ENCODE measurements around the gene APMAP.

APMAP gene, protein sequence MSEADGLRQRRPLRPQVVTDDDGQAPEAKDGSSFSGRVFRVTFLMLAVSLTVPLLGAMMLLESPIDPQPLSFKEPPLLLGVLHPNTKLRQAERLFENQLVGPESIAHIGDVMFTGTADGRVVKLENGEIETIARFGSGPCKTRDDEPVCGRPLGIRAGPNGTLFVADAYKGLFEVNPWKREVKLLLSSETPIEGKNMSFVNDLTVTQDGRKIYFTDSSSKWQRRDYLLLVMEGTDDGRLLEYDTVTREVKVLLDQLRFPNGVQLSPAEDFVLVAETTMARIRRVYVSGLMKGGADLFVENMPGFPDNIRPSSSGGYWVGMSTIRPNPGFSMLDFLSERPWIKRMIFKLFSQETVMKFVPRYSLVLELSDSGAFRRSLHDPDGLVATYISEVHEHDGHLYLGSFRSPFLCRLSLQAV

DNA sequence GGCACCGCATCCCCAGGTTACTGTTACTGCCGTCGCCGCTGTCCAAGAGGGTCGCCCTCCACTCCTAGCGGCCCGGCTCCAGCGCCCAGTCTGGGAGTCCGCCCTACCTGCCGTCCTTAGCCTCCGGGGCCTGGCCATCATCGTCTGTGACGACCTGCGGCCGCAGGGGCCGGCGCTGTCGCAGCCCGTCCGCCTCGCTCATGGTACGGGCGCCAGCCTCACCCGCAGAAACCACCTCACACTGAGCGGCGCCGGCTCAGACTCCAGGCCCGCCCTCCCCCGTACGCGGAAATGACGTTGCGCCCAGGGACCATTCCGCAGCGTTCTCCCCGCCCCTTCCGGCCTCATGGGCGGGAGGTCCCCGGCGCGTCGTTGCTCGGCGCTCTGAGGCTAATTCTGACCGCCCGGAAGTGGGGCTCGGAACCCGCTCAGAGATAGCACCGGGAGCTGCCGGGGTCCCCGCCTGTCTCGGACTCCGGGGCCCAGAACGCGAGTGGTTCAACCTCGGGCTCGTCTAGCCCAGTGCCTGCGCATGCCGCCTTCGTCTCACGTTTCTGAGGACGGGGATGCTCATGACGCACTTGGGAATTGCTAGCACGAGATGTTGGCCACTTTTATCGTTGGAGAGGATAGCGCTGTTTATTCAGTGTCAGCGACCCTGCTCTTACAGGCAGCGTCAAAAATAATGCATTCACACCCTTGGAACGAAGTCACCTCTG is at the start of gene APMAP:
TSS of gene APMAP (minus strand) at position 265 of the 719 bp plus-strand sequence. CDS start at position 202, 63 bp downstream.
- peak; percentile 93 for DNase-seq (ENCODE audit: low read depth)

DNA sequence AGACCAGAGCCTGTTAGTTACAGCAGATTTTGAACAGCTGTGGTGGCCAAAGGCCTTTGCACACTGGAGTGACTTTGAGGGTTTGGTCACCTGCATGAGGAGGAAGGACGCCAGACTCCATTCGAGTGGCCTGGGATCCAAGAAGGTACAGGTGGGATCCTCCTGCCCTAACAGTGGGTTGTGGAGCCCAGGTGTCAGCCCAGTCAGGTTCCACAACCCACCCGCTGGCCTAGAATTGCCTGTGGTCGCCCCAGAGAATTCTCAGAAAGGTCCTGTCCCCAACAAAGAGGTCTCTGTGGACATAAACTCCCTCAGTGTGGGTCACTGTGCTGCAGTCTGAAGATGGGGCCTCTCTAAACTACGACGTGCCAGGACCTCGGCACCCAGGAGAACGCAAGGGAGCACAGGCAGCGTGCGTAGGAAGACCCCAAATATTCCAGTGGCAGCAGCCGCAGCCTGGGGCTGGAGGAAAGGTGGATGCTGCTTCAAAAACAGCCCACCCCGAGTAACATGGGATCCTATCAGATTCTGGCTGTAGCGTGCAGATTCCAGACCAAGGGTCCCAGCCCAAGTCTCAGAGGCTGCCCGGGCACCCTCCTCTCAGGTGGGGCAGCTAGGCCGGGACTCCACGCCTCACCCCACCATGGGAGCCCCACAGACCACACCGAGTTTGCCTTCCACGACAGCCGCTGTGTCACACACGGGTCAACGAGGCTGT is 49.4 kb upstream of the APMAP start:
- DNase-seq (ENCODE audit: low read depth) = no peak

DNA sequence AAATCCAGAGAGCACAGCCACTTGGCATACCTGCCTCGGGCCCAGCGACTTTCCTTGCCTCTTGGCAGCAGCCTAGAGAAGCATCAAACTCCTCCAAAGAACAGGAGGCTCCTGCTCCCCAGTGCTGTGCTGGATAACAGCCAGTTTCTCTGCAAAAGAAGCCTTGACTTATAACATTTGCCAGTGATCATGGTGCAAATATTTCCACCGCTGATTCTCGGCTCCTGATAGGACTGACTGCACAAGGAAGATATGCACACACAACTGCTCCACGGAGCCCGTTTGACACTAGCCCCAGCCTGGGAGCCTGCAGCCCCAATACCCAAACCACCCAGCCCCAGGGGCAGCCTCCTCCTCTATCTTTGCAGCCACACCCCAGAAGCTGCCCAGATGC is 47.9 kb upstream of the APMAP start:
- peak; percentile 3 for DNase-seq (ENCODE audit: low read depth)

DNA sequence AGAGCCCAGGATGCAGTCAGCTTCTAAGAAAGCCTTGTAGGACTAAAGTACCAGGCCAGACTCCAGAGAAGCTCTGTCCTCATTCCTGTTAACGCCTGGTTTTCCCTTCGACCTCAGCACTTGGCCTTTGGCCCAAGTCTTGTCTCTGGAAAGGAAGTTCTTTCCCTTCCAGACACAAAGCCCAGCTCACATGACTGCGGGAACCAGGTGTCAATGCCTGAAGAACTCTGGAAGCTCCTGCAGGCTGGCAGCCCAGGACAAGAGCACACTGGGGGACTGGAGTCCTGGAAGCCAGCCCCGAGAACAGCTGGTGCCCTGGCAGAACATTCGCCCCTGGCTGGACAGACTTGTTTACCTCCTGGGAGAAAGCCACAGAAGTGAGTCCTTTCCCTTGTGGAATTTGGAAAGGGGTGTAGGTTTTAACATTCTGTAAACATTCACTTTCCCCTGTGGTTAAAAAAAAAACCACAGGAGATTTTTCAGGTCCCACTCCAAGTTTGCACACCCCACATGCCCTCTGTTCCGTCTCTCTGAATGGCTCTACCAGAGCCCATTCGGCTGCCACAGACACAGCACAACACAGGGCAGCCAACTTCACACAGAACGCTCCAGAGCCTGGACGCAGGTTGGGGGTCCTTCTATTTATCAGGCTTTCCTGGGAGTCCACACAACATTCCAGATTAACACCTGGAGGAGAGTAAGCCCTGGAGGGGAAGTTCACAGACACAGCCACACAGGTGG is 47.3 kb upstream of the APMAP start:
- DNase-seq (ENCODE audit: low read depth) = no peak

DNA sequence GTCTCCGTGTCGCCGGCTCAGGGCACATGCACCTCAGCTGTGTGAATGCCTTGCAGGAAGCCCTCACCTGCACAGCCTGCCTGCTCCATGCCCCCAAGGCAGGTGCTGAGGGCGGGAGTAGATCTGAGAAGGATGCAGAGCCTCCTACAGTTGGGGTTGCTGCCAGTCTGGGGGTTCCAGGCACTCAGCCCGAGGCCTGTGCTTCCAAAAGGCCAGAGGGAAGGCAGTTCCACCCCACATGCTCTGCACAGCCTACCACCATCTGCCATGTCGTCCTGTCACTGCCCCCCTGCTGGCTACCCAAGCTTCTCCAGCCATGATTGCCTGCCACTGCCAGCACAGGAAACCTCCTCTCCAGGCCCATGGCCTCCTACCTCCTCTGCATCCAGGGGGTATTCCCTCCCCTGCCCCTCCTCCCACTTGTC is 46.1 kb upstream of the APMAP start:
- DNase-seq (ENCODE audit: low read depth) = no peak

DNA sequence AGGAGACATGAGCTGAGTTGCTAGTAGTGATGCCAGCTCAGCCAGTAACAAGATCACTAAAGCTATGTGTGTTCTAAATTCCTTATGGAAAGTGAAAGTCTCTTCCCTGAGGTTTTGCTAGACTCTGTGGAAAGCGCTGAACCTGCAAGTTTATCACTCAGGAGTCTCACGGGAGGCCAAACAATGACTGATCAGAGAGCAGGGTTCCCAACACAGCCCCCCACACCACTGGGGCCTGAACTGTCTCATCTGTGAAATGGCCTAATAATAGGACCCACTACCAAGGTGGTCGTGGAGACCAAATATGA is 45.5 kb upstream of the APMAP start:
- no peak for DNase-seq (ENCODE audit: low read depth)

DNA sequence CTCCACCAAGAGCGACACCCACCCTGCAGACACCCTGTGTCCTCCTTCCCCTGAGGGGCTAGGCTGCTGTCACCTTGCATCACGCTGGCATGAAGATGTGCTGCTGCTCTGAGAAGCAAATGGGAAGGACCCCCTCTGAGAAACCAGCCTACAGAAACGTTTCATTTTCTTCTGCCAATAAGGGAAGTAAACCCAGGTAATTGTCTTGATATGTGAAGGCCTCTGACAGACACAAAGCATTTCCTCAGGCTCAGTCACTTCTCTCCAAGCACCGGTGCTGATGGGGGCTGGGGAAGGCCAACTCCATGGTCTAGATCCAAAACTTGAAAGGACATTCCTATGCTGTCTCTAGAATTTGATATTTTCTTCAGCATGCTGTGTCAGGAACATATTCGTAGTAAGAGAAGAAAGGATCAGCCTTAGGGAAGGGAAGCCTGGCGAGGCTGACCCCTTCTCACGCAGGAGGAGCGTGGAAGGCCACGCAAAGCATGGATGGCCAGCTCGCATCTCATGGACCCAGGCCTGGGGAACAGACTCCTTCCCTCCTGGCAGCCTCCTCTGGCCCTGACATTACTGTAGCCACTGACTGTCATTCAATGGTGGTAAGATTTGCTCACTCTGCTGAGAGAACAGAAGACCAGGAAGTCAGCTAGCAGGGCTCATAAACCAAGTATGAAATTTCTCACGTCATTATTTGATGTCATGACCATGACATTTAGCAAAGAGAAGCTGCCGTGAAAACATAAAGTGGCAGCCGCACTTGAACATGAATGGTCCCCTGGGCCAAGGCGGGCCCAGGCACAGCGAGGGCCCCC is 44.9 kb upstream of the APMAP start:
- no peak for DNase-seq (ENCODE audit: low read depth)

DNA sequence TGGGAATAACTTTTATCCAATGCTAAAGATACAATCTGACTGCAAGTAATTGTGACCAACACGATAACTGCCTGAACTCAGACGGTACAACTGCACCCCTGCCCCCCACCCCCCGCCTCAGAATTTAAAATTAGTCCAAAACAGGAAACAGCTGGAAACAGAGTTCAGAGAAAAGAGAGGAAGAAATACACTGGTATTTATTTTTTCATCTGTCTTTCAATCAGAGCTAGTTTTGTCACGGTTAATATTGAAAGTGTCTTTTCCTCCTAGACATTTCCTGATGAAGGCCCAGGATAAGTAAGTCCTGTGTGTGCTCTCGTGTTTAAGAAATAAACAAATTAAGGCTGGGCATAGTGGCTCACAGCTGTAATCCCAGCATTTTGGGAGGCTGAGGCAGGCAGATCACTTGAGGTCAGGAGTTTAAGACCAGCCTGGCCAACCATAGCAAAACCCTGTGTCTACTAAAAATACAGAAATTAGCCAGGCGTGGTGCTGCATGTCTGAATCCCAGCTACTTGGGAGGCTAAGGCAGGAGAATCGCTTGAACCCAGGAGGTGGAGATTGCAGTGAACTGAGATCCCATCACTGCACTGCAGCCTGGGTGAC is 43.9 kb upstream of the APMAP start:
- DNase-seq (ENCODE audit: low read depth) = no peak

DNA sequence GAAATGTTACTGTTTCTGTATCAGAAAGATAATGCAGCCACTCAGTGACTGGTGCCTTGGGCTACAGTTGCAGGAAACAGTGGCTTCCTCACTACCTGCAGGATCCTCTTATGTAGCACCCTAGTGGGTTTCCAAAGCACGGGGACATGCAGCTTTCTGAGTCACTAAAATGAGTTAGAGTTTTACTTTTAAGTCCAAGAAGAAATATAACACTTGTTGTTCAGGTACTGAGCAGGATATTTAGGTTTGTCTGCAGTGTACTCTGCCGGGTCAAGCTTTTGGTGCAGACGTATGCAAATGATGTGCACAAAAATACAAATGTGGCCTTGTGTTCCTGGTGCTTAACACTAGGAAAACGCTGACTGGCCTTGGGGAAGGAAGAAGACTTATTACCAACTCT is 43.4 kb upstream of the APMAP start:
- no peak for DNase-seq (ENCODE audit: low read depth)

DNA sequence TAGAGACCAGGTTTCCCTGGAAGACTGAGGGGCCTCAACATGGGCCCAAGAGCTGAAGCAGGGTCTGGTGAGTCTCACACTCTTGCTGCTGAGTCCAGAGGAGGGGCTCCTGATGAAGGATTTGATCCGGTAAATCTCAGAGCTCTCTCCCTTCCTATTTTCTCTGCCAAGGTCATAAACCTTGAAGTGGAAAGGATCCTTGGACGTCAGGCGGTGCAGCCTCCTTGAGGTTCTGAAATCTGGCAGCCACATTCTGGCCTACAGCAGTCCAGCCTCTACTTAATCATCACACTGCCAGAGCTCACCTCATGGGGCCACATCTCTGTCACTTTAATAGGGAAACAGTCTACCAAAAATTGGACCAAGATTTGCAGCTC is 41.4 kb upstream of the APMAP start:
- DNase-seq (ENCODE audit: low read depth) = no peak

DNA sequence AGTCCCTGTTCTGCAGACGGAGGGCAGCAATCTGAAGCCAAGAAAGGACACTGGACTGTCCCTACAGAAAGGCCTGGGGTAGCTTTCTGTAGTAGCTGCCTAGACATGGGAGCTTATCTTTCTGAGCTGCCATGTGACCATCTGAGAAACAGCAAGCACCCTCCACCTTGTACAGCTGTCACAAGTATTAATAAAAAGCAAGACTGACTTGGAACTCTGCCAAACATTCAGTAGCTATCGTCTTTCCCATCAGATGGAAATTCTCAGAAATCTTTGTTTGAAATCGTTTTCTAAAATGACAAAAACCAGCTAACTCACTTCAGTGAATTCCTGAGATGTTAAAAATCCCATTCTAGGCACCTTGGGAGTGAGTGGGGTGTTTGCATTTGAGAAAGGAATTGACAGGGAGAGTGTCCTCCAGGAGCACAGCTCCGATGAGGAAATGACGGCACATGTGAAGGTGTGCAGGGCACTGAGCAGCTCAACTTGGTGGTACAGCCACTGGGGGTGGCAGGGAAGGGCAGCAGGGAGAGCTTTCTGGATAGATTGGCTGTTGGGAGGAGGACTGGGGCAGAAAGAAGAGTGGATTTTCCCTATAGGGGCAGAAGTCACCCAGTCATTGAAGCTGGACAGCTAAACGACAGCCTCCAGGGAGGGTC is 40.8 kb upstream of the APMAP start:
- no peak for DNase-seq (ENCODE audit: low read depth)

DNA sequence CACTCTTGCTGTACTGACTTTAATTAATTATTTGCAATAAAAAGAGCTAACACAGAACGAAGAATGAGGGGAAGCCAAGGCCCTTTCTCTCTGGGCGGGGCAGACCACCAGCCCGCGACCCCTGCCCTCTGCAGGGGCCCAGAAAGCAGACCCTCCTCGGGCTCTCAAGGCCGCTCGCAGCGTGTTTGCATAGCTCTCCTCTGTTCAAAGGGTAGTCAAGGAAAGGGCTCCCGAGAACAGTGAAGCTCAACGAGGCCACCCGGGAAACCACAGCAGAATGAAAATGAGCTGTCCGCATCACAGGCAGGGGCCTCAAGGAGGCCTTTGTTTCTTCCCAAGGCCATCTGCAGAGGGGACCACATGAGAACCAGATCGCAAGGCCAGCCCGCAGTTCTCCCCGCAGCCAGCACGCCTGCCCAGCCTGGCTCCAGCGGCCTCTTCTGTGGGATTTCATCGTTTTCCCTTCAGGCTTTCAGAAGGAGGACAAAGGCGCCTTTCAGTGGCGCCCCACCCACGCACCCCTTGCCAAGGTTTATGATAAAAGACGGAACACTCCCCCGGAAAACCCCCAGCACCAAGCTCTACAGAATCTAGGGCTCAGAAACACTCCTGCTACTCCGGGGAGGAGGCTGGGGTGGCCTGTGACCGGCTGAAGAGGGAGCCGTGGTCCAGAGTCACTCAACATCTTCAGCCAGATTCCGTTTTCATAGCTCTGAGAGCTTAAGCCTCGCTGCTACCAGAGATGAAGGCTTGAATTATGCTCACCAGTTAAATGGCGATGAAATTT is 40.1 kb upstream of the APMAP start:
- DNase-seq (ENCODE audit: low read depth) = no peak

DNA sequence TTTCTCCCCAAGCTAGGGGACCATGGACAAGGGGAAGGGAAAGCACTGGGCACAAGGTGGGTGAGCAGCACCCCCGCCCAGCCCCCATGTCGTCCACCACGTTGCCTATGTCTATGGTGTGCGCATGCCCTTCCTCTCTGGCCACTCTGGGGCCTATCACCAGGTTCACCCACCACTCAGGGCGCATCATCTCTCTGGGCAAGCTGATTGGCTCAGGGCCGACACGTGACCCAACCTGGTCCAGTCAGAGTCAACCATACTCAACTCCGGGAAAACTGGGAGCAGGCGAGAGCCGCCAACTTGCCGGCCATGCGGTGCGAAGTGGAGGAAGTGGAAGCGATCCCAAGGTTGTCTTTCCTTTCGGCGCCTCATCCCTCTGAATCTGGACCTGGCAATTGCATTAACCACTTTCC is 39.5 kb upstream of the APMAP start:
- DNase-seq (ENCODE audit: low read depth) = no peak

DNA sequence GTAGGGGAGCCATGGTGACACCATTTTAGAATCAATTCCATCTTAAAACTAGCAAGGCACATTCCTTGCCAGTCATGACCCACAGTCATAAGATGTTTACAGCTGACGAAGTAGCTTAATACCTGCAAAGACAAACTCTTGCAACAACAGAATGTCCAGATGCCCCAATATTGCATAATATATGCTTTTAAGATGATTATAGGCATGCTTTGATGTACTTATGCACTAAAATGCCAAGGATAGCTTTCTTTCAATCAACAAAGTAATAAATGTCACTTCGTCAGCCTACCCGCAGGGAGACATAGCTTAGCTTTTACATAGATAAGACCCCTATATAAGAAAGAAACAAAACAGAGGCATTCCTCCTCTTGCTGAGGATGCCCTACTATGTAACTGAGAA is 38.7 kb upstream of the APMAP start:
- no peak for DNase-seq (ENCODE audit: low read depth)

DNA sequence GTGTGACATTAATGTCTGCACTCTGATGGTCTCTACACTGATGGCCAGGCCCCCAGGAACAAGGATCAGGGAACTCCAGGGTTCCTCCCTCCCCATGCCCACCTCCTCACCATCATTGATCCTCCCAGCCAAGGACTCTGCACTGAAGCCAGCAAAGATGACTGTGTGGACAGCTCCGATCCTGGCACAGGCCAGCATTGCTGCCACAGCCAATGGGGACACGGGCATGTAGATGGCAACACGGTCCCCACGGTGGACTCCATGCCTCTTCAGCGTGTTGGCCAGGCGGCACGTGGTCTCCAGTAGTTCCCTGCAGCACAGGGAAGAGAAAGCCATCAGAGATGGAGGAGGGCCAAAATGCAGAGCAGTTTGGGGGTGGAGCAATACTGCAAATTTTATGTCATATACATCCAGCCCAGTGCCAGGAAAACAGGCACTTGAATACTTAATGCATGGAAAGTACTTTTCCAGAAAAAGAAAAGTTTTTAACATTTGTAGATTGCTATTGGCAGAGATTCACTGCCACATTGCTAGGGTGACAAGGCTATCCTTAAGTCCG is 38.2 kb upstream of the APMAP start:
- no peak for DNase-seq (ENCODE audit: low read depth)

DNA sequence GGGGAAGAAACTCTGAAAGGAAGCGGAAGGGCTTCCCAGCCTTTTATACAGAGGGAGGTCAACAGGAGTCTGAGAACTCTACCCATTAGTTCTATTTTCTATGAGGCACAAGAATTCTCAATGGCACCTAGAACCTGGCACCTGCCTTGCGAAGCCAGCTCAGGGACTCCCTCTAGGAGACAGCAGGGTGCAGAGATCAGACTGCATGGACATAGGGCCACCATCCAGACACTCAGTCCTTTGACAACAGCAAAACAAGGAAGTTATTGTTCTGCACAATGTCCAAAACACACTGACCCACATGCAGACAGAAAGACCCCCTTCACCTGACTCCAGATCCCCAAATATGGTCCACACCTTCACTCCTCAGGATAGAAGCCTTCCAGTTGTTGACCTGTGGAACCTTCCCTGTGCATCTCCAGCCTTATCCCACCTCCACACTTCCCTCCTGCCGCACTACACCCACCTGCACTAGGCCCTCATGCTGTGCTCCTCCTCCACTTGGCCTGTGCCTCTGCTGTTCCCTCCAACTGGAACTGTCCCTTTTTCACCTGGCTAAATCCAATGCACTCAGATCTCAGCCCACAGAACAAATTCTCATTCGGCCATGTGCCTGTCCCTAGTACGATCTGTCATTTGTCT is 37.6 kb upstream of the APMAP start:
- no peak for DNase-seq (ENCODE audit: low read depth)

DNA sequence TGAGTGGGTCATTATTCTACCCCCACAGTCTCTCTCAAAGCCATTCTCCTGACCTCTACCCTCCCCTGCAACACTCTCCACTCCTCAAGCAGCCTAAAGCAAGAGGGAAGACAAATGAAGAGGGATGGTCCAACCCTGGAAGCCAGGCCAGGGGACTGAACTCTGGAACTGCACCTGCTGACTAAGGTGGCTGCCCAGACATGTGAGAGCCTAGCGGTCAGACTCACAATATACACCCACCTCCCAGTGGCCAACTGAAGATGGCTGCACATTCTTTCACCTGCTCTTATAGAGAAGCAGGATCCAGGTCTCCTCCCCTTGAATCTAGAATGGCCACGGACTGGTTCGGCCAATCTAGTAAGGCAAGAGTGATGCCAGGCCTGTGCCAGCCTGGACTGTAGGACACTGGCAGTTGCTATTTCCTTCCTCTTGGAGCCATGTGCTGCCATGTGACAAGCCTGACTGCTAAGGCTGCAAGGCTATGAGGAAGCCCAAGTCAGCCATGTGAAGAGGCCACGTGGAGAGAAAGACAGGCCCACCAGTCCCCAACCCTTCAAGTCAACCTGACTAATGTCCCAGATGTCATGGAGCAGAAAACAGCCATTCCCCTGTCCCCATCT is 33.5 kb upstream of the APMAP start:
- no peak for DNase-seq (ENCODE audit: low read depth)

DNA sequence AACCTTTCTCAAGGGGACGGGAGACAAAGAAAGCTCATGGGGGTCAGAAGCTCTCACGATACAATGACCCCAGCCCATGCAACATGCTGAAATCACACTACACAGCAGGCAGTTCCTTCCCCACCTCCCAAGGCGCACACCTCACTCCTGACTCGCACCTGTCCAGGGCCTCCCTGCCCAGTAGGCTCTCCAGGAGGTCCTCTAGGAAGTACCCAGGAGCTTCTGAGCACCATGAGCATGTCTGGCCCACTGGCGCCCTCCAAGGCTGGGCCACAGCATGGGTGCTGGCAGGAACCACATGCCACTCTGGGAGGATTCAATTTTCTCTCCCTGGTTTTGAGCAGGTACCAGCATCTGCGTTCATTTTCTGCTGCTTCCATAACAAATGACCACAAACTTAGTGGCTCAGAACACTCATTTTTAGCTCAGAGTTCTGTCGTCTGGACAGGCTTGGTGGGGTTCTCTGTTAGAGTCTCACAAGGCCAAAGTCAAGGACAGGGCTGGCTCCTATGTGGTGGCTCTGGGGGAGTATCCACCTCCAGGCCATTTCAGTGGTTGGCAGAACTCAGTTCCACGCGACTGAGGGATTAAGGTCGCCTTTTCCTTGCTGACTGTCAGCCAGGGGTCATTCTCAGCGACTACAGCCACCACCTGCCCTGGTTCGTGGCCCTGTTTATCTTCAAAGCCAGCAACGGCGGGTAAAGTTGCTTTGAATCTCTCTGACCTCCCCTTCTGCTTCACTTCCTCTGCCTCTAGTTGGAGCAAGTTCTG is 32.7 kb upstream of the APMAP start:
- DNase-seq (ENCODE audit: low read depth) = no peak
